ENCODE data around the gene TNS3.

The TNS3 gene

GRCh38 chr7:47485640-47486435 is 96.1 kb downstream of the TNS3 start:
- no peak for DNase-seq (ENCODE audit: low spot score)

GRCh38 chr7:47484923-47485639 is 96.8 kb downstream of the TNS3 start:
- no peak for DNase-seq (ENCODE audit: low spot score)

- no peak for DNase-seq (ENCODE audit: low spot score)
These were observed 97.5 kb downstream of the TNS3 start for GRCh38 chr7:47484457-47484856.

- no peak for DNase-seq (ENCODE audit: low spot score)
These were observed 98.2 kb downstream of the TNS3 start for GRCh38 chr7:47483604-47484273.

GRCh38 chr7:47482013-47482875 is 99.7 kb downstream of the TNS3 start:
- DNase-seq (ENCODE audit: low spot score) = no peak

GRCh38 chr7:47481541-47482012 is 100.3 kb downstream of the TNS3 start:
- DNase-seq (ENCODE audit: low spot score) = no peak

- peak; percentile 36 for DNase-seq (ENCODE audit: low spot score)
These were observed 101.1 kb downstream of the TNS3 start for GRCh38 chr7:47480576-47481538.

GRCh38 chr7:47479821-47480575 is 101.9 kb downstream of the TNS3 start:
- no peak for DNase-seq (ENCODE audit: low spot score)

GRCh38 chr7:47478926-47479711 is 102.8 kb downstream of the TNS3 start:
- no peak for DNase-seq (ENCODE audit: low spot score)

- DNase-seq (ENCODE audit: low spot score) = no peak
These were observed 103.9 kb downstream of the TNS3 start for GRCh38 chr7:47478017-47478344.

GRCh38 chr7:47477191-47478016 is 104.5 kb downstream of the TNS3 start:
- DNase-seq (ENCODE audit: low spot score) = no peak

GRCh38 chr7:47475880-47476227 is 106.1 kb downstream of the TNS3 start:
- no peak for DNase-seq (ENCODE audit: low spot score)

- peak; percentile 84 for DNase-seq (ENCODE audit: low spot score)
These were observed 106.7 kb downstream of the TNS3 start for GRCh38 chr7:47474937-47475879.

- no peak for DNase-seq (ENCODE audit: low spot score)
These were observed 107.5 kb downstream of the TNS3 start for GRCh38 chr7:47474211-47474936.

GRCh38 chr7:47473499-47474210 is 108.3 kb downstream of the TNS3 start:
- no peak for DNase-seq (ENCODE audit: low spot score)
